ENCODE results near the gene RFC5. TPM values are rescaled to one million over a fixed set of nuclear protein-coding genes. Genes with fewer than 3 reads are reported as not detected.
"Not testable (repeated sequence)": the region's sequence is repeated elsewhere in the genome, so short reads cannot be mapped to it uniquely, and the experiment has no call there.

The RFC5 gene
- total and polyA plus RNA-seq, 4 donors, result 5.4 to 26.4 (median 6.7) TPM

DNA sequence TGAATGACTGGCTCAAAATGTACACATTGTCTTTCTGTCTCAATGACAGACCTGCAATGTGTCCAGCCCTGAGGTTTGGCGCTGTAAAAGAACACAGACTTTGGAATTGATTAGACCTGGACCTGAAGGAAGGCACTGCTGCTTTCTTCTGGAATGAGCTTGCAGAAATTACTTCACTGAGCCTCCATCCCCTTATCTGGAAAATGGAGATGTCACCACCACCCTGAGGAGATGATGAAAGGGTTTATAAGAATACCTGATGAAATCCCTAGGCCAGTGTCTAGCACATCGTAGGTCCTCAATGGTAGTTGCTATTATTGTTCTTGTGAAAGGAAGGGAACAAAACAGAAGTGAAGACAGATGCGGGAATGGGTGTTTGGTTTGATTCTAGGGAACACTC, 54.1 kb downstream of the RFC5 start:
- Histone ChIP-seq H3K27me3 (ENCODE audit: control insufficient read depth in 4 of 4, insufficient read depth in 4 of 4, low read length in 3 of 4) (no peaks in the 10 kb centered on the region), H3K36me3 (ENCODE audit: control insufficient read depth in 4 of 4, insufficient read depth in 3 of 4, low read depth in 1 of 4, low read length in 3 of 4) (peaks cover 0 to 3% (median under 1%) of the 10 kb centered on the region in 4 donors), H3K9ac (ENCODE audit: low read depth in 1 of 2, low read length in 2 of 2) (no peak overlapping the region), H3K4me1 (ENCODE audit: control insufficient read depth in 4 of 4, insufficient read depth in 4 of 4, low read length in 3 of 4) (no peaks in the 10 kb centered on the region), H3K27ac (ENCODE audit: low read depth in 1 of 2, low read length in 2 of 2) (no peak overlapping the region), H3K9me3 (ENCODE audit: control insufficient read depth in 4 of 4, low read length in 3 of 4) (no peaks in the 10 kb centered on the region), H3K4me3 (ENCODE audit: low read depth in 1 of 3, low read length in 3 of 3) (no peak overlapping the region)
- no peak for DNase-seq (ENCODE audit: low spot score)
- 93% methylated on average over 3 of the region's 3 CpGs for WGBS
- TF ChIP-seq, protein P1, sequence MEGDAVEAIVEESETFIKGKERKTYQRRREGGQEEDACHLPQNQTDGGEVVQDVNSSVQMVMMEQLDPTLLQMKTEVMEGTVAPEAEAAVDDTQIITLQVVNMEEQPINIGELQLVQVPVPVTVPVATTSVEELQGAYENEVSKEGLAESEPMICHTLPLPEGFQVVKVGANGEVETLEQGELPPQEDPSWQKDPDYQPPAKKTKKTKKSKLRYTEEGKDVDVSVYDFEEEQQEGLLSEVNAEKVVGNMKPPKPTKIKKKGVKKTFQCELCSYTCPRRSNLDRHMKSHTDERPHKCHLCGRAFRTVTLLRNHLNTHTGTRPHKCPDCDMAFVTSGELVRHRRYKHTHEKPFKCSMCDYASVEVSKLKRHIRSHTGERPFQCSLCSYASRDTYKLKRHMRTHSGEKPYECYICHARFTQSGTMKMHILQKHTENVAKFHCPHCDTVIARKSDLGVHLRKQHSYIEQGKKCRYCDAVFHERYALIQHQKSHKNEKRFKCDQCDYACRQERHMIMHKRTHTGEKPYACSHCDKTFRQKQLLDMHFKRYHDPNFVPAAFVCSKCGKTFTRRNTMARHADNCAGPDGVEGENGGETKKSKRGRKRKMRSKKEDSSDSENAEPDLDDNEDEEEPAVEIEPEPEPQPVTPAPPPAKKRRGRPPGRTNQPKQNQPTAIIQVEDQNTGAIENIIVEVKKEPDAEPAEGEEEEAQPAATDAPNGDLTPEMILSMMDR (IDR thresholded peaks at IDR 0.05; ENCODE audit: low read depth, low read length, missing input control), result no peak
- TF ChIP-seq RXRA (IDR thresholded peaks at IDR 0.05) (no peak), GABPA (IDR thresholded peaks at IDR 0.05 in 1 of 2, conservative IDR thresholded peaks at IDR 0.05 in 1 of 2) (no peak), YY1 (IDR thresholded peaks at IDR 0.05) (no peak), NR2F2 (IDR thresholded peaks at IDR 0.05) (no peak), JUND (IDR thresholded peaks at IDR 0.05) (no peak), FOXA2 (IDR thresholded peaks at IDR 0.05) (no peak), HNF4A (conservative IDR thresholded peaks at IDR 0.05) (no peak)
- TF ChIP-seq, protein P2, sequence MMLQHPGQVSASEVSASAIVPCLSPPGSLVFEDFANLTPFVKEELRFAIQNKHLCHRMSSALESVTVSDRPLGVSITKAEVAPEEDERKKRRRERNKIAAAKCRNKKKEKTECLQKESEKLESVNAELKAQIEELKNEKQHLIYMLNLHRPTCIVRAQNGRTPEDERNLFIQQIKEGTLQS (IDR thresholded peaks at IDR 0.05), result no peak

DNA sequence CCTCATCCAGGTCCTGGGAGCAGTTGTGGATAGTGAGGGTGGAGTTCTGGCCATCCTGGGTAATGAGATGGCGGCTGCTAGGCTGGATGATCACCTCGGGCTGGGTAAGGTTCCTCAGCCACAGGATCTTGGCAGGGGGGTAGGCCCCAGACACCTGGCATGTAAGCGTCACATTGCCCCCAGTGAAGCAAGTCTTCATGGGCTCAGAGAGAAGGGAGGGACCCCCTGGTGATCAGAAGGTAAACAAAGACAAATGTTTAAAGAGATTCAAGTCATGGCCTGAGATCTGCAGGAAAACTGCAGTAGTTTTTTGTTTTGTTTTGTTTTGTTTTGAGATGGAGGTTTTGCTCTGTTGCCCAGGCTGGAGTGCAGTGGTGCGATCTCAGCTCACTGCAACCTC, 57.3 kb downstream of the RFC5 start:
- Histone ChIP-seq H3K9me3 (ENCODE audit: control insufficient read depth in 4 of 4, low read length in 3 of 4) (peaks cover 0 to 3% (median 0%) of the 10 kb centered on the region in 4 donors), H3K36me3 (ENCODE audit: control insufficient read depth in 4 of 4, insufficient read depth in 3 of 4, low read depth in 1 of 4, low read length in 3 of 4) (peaks cover 3 to 5% (median 3%) of the 10 kb centered on the region in 4 donors)

DNA sequence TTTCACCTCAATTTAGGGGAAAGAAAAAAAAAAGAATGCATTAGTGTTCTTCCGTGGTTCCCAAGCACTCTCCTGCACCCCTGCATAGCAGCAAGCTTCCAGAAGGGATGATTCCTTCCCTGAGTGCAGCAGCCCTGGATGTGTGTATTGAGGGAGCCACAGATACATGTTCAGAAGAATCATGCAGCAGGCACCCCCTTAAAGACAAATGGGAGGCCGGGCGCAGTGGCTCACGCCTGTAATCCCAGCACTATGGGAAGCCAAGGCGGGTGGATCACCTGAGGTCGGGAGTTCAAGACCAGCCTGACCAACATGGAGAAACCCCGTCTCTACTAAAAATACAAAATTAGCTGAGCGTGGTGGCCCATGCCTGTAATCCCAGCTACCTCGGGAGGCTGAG, 65.0 kb downstream of the RFC5 start:
- DNase-seq (ENCODE audit: low spot score); H3K4me3 ChIP-seq (ENCODE audit: low read depth in 1 of 3, low read length in 3 of 3); H3K9me3 ChIP-seq (ENCODE audit: control insufficient read depth in 4 of 4, low read length in 3 of 4); H3K9ac ChIP-seq (ENCODE audit: low read depth in 1 of 2, low read length in 2 of 2); H3K27ac ChIP-seq (ENCODE audit: low read depth in 1 of 2, low read length in 2 of 2); H3K36me3 ChIP-seq (ENCODE audit: control insufficient read depth in 4 of 4, insufficient read depth in 3 of 4, low read depth in 1 of 4, low read length in 3 of 4); H3K4me1 ChIP-seq (ENCODE audit: control insufficient read depth in 4 of 4, insufficient read depth in 4 of 4, low read length in 3 of 4); H3K27me3 ChIP-seq (ENCODE audit: control insufficient read depth in 4 of 4, insufficient read depth in 4 of 4, low read length in 3 of 4): not testable (repeated sequence)
- 98% methylated on average over 9 of the region's 9 CpGs for WGBS

More for the DNA sequence above, 57.3 kb downstream of the RFC5 start:
- TF ChIP-seq FOXA2 (IDR thresholded peaks at IDR 0.05) (no peak), GABPA (IDR thresholded peaks at IDR 0.05 in 1 of 2, conservative IDR thresholded peaks at IDR 0.05 in 1 of 2) (no peak), HNF4G (IDR thresholded peaks at IDR 0.05) (no peak)
- Histone ChIP-seq H3K27ac (ENCODE audit: low read depth in 1 of 2, low read length in 2 of 2) (no peak overlapping the region), H3K27me3 (ENCODE audit: control insufficient read depth in 4 of 4, insufficient read depth in 4 of 4, low read length in 3 of 4) (no peaks in the 10 kb centered on the region), H3K9ac (ENCODE audit: low read depth in 1 of 2, low read length in 2 of 2) (no peak overlapping the region), H3K4me1 (ENCODE audit: control insufficient read depth in 4 of 4, insufficient read depth in 4 of 4, low read length in 3 of 4) (no peaks in the 10 kb centered on the region), H3K4me3 (ENCODE audit: low read depth in 1 of 3, low read length in 3 of 3) (no peak overlapping the region)
- WGBS, result 94% methylated on average over 4 of the region's 4 CpGs
- DNase-seq (ENCODE audit: low spot score), result no peak

Small RNAs within 50 kb of the gene (small RNA-seq; reads per million reads assigned to genes)
- not detected for gene AC131159.1

Other genes starting within 250 kb of the RFC5 start
- under 1 TPM; under 0.01 TPM for gene KSR2, start 47.7 kb upstream of the RFC5 start, total RNA-seq
- gene KSR2, start 47.7 kb upstream of the RFC5 start, polyA plus RNA-seq, result under 1 TPM in 1 of 2 donors, not detected in 1; 0.02 TPM
- 10 to 100 TPM; 25.7 to 41.7 TPM for gene WSB2, start 44.5 kb downstream of the RFC5 start, total RNA-seq
- gene WSB2, start 44.5 kb downstream of the RFC5 start, polyA plus RNA-seq, result 10 to 100 TPM; 20.4 to 31.0 TPM
- gene VSIG10, start 87.3 kb downstream of the RFC5 start, total RNA-seq, result 10 to 100 TPM in 1 of 2 donors, 1 to 10 TPM in 1; 9.8 to 16.4 TPM
- 10 to 100 TPM; 11.2 to 12.2 TPM for gene VSIG10, start 87.3 kb downstream of the RFC5 start, polyA plus RNA-seq
- gene PEBP1, start 119.4 kb downstream of the RFC5 start, total RNA-seq, result 100 to 1,000 TPM; 478 to 546 TPM
- gene PEBP1, start 119.4 kb downstream of the RFC5 start, polyA plus RNA-seq, result 1,000 to 10,000 TPM in 1 of 2 donors, 100 to 1,000 TPM in 1; 724 to 1,937 TPM